Effector memory CD8-positive, alpha-beta T cell (primary cell): Measurements from ENCODE around the gene COTL1.

Experiments used
- ATAC-seq: fragments of 150-1000 bp; cut with Tn5 transposase; replicated peaks from 2 replicates; pipeline ENCODE4 v1.10.0; 2021; ENCODE audit warnings: mild to moderate bottlenecking, moderate library complexity
- DNase-seq, 3 experiments: peaks; one replicate each; pipeline ENCODE4 v3.0.0; 2021
- H3K27ac Mint-ChIP-seq, 2 donors: one replicate each; pipeline ENCODE4 v1.8.0; 2022; ENCODE audit warnings: mild to moderate bottlenecking in 2 of 2, mixed read lengths in 2 of 2, moderate library complexity in 2 of 2
- H3K27me3 Mint-ChIP-seq, 2 donors: one replicate each; pipeline ENCODE4 v1.8.0; 2022; ENCODE audit warnings: mixed read lengths in 2 of 2
- H3K36me3 Mint-ChIP-seq: one replicate; pipeline ENCODE4 v1.8.0; 2022; ENCODE audit warnings: mild to moderate bottlenecking, moderate library complexity, mixed read lengths; ENCODE audit not compliant: insufficient read depth
- H3K4me1 Mint-ChIP-seq, 2 donors: one replicate each; pipeline ENCODE4 v1.8.0; 2022; ENCODE audit warnings: low read depth in 2 of 2, mixed read lengths in 2 of 2
- H3K4me3 Mint-ChIP-seq, 2 donors: one replicate each; pipeline ENCODE4 v1.8.0; 2022; ENCODE audit warnings: mild to moderate bottlenecking in 2 of 2, mixed read lengths in 2 of 2, moderate library complexity in 2 of 2
- H3K9me3 Mint-ChIP-seq, 2 donors: one replicate each; pipeline ENCODE4 v1.8.0; 2022; ENCODE audit warnings: mixed read lengths in 2 of 2

The COTL1 gene

GRCh38 chr16:84594725-84595038 lies 23.2 kb downstream of the COTL1 start:
- H3K36me3 Mint-ChIP-seq: peaks cover 52% of the 10 kb centered on the region
- peak overlapping the region; percentile 86 to 97 for H3K4me3 Mint-ChIP-seq
- no peak for ATAC-seq
- no peak for DNase-seq
- H3K27me3 Mint-ChIP-seq: peaks cover 0 to 6% of the 10 kb centered on the region in 2 donors
- H3K4me1 Mint-ChIP-seq: peaks cover 45 to 57% of the 10 kb centered on the region in 2 donors
- H3K27ac Mint-ChIP-seq: peak overlapping the region; percentile 97 to 99
- H3K9me3 Mint-ChIP-seq: peaks cover 0 to 2% of the 10 kb centered on the region in 2 donors

GRCh38 chr16:84593825-84594724 lies 23.8 kb downstream of the COTL1 start:
- peak overlapping the region; percentile 86 to 97 for H3K4me3 Mint-ChIP-seq
- H3K36me3 Mint-ChIP-seq: peaks cover 53% of the 10 kb centered on the region
- ATAC-seq (peak; percentile 91), DNase-seq (peak; percentile 85)
- H3K9me3 Mint-ChIP-seq: peaks cover 0 to 2% of the 10 kb centered on the region in 2 donors
- H3K4me1 Mint-ChIP-seq: peaks cover 41 to 51% of the 10 kb centered on the region in 2 donors
- H3K27me3 Mint-ChIP-seq: peaks cover 0 to 6% of the 10 kb centered on the region in 2 donors
- peak overlapping the region; percentile 97 to 99 for H3K27ac Mint-ChIP-seq

- Mint-ChIP-seq H3K4me3 (peak overlapping the region in 1 of 2 donors; percentile 97), H3K4me1 (peaks cover 34 to 44% of the 10 kb centered on the region in 2 donors)
- no peak for ATAC-seq
Measured at GRCh38 chr16:84592718-84593117, 25.2 kb downstream of the COTL1 start.

GRCh38 chr16:84589975-84590719 lies 27.7 kb downstream of the COTL1 start:
- Mint-ChIP-seq H3K4me1 (peaks cover 28 to 32% of the 10 kb centered on the region in 2 donors), H3K27ac (no peak overlapping the region), H3K27me3 (no peaks in the 10 kb centered on the region), H3K36me3 (peaks cover 53% of the 10 kb centered on the region), H3K9me3 (peaks cover 0 to 2% of the 10 kb centered on the region in 2 donors), H3K4me3 (no peak overlapping the region)
- no peak for DNase-seq
- ATAC-seq: no peak

More at GRCh38 chr16:84592718-84593117, 25.2 kb downstream of the COTL1 start:
- no peak for DNase-seq
- Mint-ChIP-seq H3K9me3 (peaks cover 0 to 2% of the 10 kb centered on the region in 2 donors), H3K36me3 (peaks cover 55% of the 10 kb centered on the region), H3K27me3 (peaks cover 0 to 6% of the 10 kb centered on the region in 2 donors), H3K27ac (peak overlapping the region in 1 of 2 donors; percentile 99)

GRCh38 chr16:84588991-84589390 lies 28.9 kb downstream of the COTL1 start:
- Mint-ChIP-seq H3K27me3 (no peaks in the 10 kb centered on the region), H3K9me3 (peaks cover 0 to 2% of the 10 kb centered on the region in 2 donors), H3K27ac (peak overlapping the region in 1 of 2 donors; percentile 65), H3K36me3 (peaks cover 45% of the 10 kb centered on the region), H3K4me1 (peaks cover 21 to 27% of the 10 kb centered on the region in 2 donors), H3K4me3 (no peak overlapping the region)
- ATAC-seq (no peak), DNase-seq (no peak)

- Mint-ChIP-seq H3K27ac (peak overlapping the region; percentile 71 to 78), H3K9me3 (no peaks in the 10 kb centered on the region), H3K36me3 (peaks cover 31% of the 10 kb centered on the region), H3K27me3 (no peaks in the 10 kb centered on the region), H3K4me3 (no peak overlapping the region), H3K4me1 (peaks cover 11 to 20% of the 10 kb centered on the region in 2 donors)
- DNase-seq (no peak), ATAC-seq (no peak)
Measured at GRCh38 chr16:84585886-84586285, 32.0 kb downstream of the COTL1 start.

GRCh38 chr16:84585467-84585866 lies 32.4 kb downstream of the COTL1 start:
- DNase-seq (no peak), ATAC-seq (no peak)
- H3K27me3 Mint-ChIP-seq: no peaks in the 10 kb centered on the region
- no peaks in the 10 kb centered on the region for H3K9me3 Mint-ChIP-seq
- H3K4me3 Mint-ChIP-seq: no peak overlapping the region
- peaks cover 11 to 21% of the 10 kb centered on the region in 2 donors for H3K4me1 Mint-ChIP-seq
- H3K27ac Mint-ChIP-seq: peak overlapping the region; percentile 71 to 78
- H3K36me3 Mint-ChIP-seq: peaks cover 34% of the 10 kb centered on the region

- H3K4me3 Mint-ChIP-seq: no peak overlapping the region
Measured at GRCh38 chr16:84584678-84585077, 33.2 kb downstream of the COTL1 start.

GRCh38 chr16:84583995-84584394 lies 33.9 kb downstream of the COTL1 start:
- H3K27ac Mint-ChIP-seq: no peak overlapping the region
- no peaks in the 10 kb centered on the region for H3K9me3 Mint-ChIP-seq
- DNase-seq: no peak
- no peak for ATAC-seq
- H3K4me3 Mint-ChIP-seq: no peak overlapping the region
- peaks cover 30% of the 10 kb centered on the region for H3K36me3 Mint-ChIP-seq
- peaks cover 13 to 26% of the 10 kb centered on the region in 2 donors for H3K4me1 Mint-ChIP-seq
- H3K27me3 Mint-ChIP-seq: no peaks in the 10 kb centered on the region

More at GRCh38 chr16:84584678-84585077, 33.2 kb downstream of the COTL1 start:
- Mint-ChIP-seq H3K9me3 (no peaks in the 10 kb centered on the region), H3K27me3 (no peaks in the 10 kb centered on the region), H3K36me3 (peaks cover 32% of the 10 kb centered on the region), H3K27ac (peak overlapping the region in 1 of 2 donors; percentile 71), H3K4me1 (peaks cover 11 to 25% of the 10 kb centered on the region in 2 donors)
- DNase-seq (no peak), ATAC-seq (no peak)

GRCh38 chr16:84582958-84583516 lies 34.8 kb downstream of the COTL1 start:
- Mint-ChIP-seq H3K9me3 (no peaks in the 10 kb centered on the region), H3K36me3 (peaks cover 22% of the 10 kb centered on the region), H3K4me3 (no peak overlapping the region), H3K4me1 (peaks cover 20 to 35% of the 10 kb centered on the region in 2 donors), H3K27ac (no peak overlapping the region), H3K27me3 (no peaks in the 10 kb centered on the region)
- ATAC-seq: no peak
- DNase-seq: no peak

GRCh38 chr16:84581158-84581557 lies 36.7 kb downstream of the COTL1 start:
- DNase-seq (no peak), ATAC-seq (no peak)
- no peaks in the 10 kb centered on the region for H3K27me3 Mint-ChIP-seq
- no peak overlapping the region for H3K4me3 Mint-ChIP-seq
- H3K9me3 Mint-ChIP-seq: no peaks in the 10 kb centered on the region
- peaks cover 22 to 52% of the 10 kb centered on the region in 2 donors for H3K4me1 Mint-ChIP-seq
- peak overlapping the region in 1 of 2 donors; percentile 60 for H3K27ac Mint-ChIP-seq
- peaks cover 19% of the 10 kb centered on the region for H3K36me3 Mint-ChIP-seq

GRCh38 chr16:84579936-84580335 lies 37.9 kb downstream of the COTL1 start:
- Mint-ChIP-seq H3K27me3 (no peaks in the 10 kb centered on the region), H3K4me1 (peaks cover 15 to 48% of the 10 kb centered on the region in 2 donors), H3K27ac (no peak overlapping the region), H3K4me3 (no peak overlapping the region), H3K36me3 (peaks cover 15% of the 10 kb centered on the region), H3K9me3 (no peaks in the 10 kb centered on the region)
- ATAC-seq: no peak
- no peak for DNase-seq

GRCh38 chr16:84578538-84579126 lies 39.2 kb downstream of the COTL1 start:
- Mint-ChIP-seq H3K4me1 (peaks cover 11 to 45% of the 10 kb centered on the region in 2 donors), H3K27ac (peak overlapping the region in 1 of 2 donors; percentile 10), H3K27me3 (no peaks in the 10 kb centered on the region), H3K36me3 (peaks cover 20% of the 10 kb centered on the region), H3K4me3 (peak overlapping the region in 1 of 2 donors; percentile 22), H3K9me3 (no peaks in the 10 kb centered on the region)
- DNase-seq (no peak), ATAC-seq (no peak)
